GM06990 (cell line): ENCODE results near the gene ERP44.
"Not testable (repeated sequence)": the region's sequence is repeated elsewhere in the genome, so short reads cannot be mapped to it uniquely, and the experiment has no call there.

Experiments
- DNase-seq: peaks from one replicate; pipeline ENCODE4 v3.0.0-alpha.2; 2011; ENCODE audit not compliant: insufficient read length; ENCODE audit errors: extremely low read depth
- H3K27me3 ChIP-seq: replicated peaks from 2 replicates; pipeline ENCODE4 v1.6.0; 2011; ENCODE audit warnings: low read length; ENCODE audit not compliant: control insufficient read depth, insufficient read depth
- H3K36me3 ChIP-seq: 2 replicates; pipeline ENCODE4 v1.5.1; 2011; ENCODE audit warnings: low read length; ENCODE audit not compliant: control insufficient read depth, insufficient read depth
- H3K4me3 ChIP-seq: replicated peaks from 2 replicates; pipeline ENCODE4 v1.5.1; 2011; ENCODE audit warnings: low read depth, mild to moderate bottlenecking, control low read depth, low read length
- TF ChIP-seq, protein P1 (sequence below): IDR thresholded peaks from 2 replicates; pipeline ENCODE4 v1.5.1; 2011; ENCODE audit warnings: low read length, control low read depth, mild to moderate bottlenecking, inconsistent platforms; ENCODE audit not compliant: insufficient read depth, poor library complexity, severe bottlenecking

ERP44 gene

DNA sequence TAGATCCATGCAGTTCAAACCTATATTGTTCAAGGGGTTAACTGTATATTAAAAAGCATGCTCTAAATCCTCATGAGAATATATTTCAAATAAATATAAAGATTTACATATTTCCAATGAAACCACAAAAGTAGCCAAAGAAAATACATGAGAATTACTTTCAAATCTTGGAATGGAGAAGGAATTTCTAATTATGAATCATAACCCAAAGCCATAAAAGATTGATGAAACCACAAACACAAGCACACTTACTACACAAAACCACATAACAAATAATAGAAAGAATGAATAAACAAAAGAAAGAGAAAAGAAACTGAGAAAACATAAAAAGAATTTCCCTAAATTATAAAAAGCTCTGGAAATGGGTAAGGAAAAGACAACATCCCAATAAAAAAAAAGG, 16.0 kb downstream of the ERP44 start:
- TF ChIP-seq, protein P1, sequence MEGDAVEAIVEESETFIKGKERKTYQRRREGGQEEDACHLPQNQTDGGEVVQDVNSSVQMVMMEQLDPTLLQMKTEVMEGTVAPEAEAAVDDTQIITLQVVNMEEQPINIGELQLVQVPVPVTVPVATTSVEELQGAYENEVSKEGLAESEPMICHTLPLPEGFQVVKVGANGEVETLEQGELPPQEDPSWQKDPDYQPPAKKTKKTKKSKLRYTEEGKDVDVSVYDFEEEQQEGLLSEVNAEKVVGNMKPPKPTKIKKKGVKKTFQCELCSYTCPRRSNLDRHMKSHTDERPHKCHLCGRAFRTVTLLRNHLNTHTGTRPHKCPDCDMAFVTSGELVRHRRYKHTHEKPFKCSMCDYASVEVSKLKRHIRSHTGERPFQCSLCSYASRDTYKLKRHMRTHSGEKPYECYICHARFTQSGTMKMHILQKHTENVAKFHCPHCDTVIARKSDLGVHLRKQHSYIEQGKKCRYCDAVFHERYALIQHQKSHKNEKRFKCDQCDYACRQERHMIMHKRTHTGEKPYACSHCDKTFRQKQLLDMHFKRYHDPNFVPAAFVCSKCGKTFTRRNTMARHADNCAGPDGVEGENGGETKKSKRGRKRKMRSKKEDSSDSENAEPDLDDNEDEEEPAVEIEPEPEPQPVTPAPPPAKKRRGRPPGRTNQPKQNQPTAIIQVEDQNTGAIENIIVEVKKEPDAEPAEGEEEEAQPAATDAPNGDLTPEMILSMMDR = no peak
- DNase-seq = no peak
- Histone ChIP-seq H3K27me3 (no peaks in the 10 kb centered on the region), H3K4me3 (no peak overlapping the region; the same call in 1 of the 2 replicates), H3K36me3 (no peaks in the 10 kb centered on the region; the same call in 1 of the 2 replicates)

DNA sequence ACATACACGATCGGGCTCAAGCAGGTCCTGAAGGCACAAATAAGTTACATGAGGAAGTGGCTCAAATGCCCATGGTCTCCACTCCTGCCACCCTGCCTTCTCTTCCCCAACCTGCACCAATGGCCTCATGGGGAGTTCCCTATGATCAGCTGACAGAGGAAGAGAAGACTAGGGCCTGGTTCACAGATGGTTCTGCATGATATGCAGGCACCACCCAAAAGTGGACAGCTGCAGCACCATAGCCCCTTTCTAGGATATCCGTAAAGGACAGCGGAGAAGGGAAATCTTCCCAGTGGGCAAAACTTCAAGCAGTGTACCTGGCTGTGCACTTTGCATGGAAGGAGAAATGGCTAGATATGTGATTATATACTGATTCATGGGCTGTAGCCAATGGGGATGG, 22.5 kb downstream of the ERP44 start:
- H3K27me3 ChIP-seq, H3K36me3 ChIP-seq, DNase-seq, H3K4me3 ChIP-seq: not testable (repeated sequence)

DNA sequence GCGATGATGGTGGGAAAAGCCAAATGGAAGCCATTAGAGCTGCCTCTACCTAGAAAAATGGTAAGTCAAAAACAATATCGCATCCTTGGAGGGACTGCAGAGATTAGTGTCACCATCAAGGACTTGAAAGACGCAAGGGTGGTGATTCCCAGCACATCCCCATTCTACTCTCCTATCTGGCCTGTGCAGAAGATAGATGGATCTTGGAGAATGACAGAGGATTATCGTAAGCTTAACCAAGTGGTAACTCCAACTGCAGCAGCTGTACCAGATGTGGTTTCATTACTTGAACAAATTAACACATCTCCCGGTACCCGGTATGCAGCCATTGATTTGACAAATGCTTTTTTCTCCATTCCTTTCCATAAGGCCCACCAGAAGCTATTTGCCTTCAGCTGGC, 23.8 kb downstream of the ERP44 start:
- no peak for DNase-seq
- H3K36me3 ChIP-seq = peaks cover 2% of the 10 kb centered on the region
- TF ChIP-seq, protein P1 = no peak

DNA sequence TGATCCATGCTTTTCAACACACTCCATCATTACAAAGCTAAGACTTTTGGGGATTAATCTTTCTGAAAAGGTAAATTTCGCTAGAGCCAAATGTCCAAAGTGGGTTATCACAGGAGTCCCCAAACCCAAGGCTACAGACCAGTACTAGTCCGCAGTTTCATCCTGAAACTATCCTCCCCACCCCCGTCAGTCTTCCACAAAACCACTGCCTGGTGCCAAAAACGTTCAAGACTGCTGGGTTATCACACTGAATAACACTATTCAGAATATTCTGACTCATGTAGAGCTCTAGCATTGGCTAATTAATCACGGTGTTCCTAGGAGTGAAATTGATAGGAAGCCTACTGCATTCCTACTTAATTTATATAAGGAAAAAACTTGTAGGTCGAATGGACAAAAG, 24.7 kb downstream of the ERP44 start:
- Histone ChIP-seq H3K27me3 (no peaks in the 10 kb centered on the region), H3K36me3 (peaks cover 2% of the 10 kb centered on the region), H3K4me3 (no peak overlapping the region)
- no peak for DNase-seq
- TF ChIP-seq, protein P1 = no peak

More for the DNA sequence above, 23.8 kb downstream of the ERP44 start:
- no peak overlapping the region for H3K4me3 ChIP-seq
- no peaks in the 10 kb centered on the region for H3K27me3 ChIP-seq

DNA sequence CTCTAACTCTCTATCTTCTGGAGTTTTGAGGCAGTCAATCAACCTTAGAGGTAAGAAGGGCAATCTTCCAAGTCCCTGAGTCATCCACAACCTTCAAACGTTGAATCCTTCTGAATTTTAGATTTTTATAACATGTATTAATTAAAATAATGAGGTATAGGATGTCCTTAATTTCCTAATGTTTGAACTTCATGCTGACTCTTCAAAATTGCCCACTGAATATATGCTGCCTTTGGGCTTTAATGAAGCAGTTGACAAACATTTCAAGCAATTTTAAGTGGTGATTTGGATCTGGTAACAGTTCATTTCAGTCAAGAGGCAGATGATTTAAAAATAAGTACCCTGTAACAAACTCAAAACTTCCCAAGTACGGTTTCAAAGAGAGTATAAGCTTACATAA, 26.0 kb downstream of the ERP44 start:
- Histone ChIP-seq H3K36me3 (peaks cover 2% of the 10 kb centered on the region; the same call in 1 of the 2 replicates), H3K4me3 (no peak overlapping the region), H3K27me3 (no peaks in the 10 kb centered on the region)
- TF ChIP-seq, protein P1 = no peak
- no peak for DNase-seq

DNA sequence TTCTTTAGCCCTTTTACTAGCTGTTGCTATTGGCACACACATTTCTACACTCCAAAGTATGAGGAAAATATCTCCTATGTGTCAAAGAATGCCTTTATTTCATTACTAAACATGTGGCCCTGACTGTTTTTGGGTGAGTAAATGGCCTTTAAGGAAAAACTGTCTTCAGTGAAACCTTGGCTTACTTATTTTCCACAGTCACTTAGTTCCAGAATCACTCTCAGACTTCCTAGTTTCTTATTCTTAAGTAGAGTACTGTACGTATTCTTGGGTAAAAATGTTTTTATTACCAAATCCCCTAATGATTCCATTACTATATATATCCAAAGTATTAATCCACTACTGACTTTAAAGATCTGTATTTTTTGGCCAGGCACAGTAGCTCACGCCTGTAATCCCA, 27.5 kb downstream of the ERP44 start:
- Histone ChIP-seq H3K4me3 (no peak overlapping the region), H3K36me3 (peaks cover 2% of the 10 kb centered on the region; the same call in 1 of the 2 replicates), H3K27me3 (no peaks in the 10 kb centered on the region)
- no peak for DNase-seq
- TF ChIP-seq, protein P1 = no peak
